GM12873 (cell line): Measurements from ENCODE around the gene MYOF.

Experiments used
- TF ChIP-seq, protein P1 (sequence below): IDR thresholded peaks from 2 replicates; pipeline ENCODE4 v1.5.1; 2012; ENCODE audit warnings: low read depth, mild to moderate bottlenecking, moderate library complexity, low read length, control low read depth; ENCODE audit not compliant: insufficient read depth; ENCODE audit errors: missing control alignments

Gene MYOF

DNA sequence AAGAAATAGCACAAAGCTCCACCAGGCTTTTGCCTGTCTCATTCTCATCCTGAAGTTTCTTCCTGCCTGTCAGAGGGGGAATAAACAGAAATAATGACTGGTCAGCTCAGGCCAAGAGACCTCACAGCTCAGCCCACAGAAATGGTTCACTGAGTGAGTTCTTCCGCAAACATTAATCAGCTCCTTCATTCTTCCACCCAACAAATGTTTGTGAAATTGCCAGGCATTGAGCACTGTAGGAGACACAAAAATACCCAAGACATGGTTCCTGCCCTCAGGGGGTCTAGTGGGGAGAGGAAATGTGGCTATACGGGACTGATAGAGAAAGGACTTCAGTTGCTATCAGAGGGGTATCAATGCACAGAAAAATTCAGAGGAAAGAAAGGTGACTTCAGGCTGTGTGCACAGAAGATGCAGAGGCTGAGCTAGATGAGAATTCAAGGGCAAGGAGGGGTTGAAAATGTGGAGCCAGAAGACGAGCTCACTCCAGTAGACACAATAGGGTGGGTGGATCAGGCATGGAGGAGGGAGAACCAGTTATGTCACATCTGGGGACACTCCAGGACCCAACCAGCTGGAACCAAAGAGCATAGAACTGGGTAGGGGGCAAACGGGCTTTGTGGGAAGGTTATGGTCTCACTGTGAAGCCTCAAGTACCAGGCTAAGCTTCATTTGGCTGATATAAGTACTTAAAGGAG, 20.9 kb downstream of the MYOF start:
- TF ChIP-seq, protein P1, sequence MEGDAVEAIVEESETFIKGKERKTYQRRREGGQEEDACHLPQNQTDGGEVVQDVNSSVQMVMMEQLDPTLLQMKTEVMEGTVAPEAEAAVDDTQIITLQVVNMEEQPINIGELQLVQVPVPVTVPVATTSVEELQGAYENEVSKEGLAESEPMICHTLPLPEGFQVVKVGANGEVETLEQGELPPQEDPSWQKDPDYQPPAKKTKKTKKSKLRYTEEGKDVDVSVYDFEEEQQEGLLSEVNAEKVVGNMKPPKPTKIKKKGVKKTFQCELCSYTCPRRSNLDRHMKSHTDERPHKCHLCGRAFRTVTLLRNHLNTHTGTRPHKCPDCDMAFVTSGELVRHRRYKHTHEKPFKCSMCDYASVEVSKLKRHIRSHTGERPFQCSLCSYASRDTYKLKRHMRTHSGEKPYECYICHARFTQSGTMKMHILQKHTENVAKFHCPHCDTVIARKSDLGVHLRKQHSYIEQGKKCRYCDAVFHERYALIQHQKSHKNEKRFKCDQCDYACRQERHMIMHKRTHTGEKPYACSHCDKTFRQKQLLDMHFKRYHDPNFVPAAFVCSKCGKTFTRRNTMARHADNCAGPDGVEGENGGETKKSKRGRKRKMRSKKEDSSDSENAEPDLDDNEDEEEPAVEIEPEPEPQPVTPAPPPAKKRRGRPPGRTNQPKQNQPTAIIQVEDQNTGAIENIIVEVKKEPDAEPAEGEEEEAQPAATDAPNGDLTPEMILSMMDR, result no peak

DNA sequence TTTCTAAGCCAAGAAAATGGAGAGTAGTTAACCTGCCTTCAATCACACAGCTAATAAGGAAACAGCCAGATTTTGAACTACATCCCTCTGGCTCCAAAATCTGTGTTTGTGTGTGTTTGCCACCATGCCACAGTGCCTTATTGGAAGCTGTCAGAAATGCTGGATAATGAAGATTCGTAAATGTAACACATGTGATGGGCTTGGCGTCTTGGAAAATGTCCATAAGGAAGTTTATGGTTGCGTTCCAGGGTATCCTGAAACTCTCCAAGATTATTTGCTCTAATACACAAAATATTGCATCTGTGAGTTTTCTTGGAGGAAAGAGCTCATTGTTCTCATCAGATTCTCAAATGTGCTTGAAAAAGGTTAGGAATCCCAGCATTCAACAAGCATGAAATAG, 22.7 kb downstream of the MYOF start:
- TF ChIP-seq, protein P1, result no peak

GRCh38 chr10:93458821-93459257, 23.3 kb downstream of the MYOF start:
- TF ChIP-seq, protein P1, result no peak

- TF ChIP-seq, protein P1, result no peak
Measured at GRCh38 chr10:93457511-93457910, 24.6 kb downstream of the MYOF start.

- TF ChIP-seq, protein P1, result no peak
Measured at GRCh38 chr10:93456480-93456879, 25.7 kb downstream of the MYOF start.

DNA sequence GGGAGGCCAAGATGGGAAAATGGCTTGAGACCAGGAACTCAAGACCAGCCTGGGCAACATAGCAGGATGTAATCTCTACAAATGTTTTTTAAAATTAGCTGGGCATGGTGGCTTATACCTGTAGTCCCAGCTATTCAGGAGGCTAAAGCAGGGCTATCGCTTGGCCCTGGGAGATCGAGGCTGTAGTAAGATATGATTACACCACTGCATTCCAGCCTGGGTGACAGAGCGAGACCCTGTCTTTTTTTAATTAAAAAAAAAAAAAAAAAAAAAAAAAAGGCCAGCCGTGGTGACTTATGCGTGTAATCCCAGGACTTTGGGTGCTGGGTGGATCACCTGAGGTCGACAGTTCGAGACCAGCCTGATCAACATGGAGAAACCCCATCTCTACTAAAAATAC, 27.4 kb downstream of the MYOF start:
- TF ChIP-seq, protein P1, result no peak

- TF ChIP-seq, protein P1, result no peak
Measured at GRCh38 chr10:93454146-93454545, 28.0 kb downstream of the MYOF start.
